Stimulated activated CD4-positive, alpha-beta T cell treated with anti-CD3 and anti-CD28 coated beads, Interleukin-12 subunit alpha, Interleukin-12 subunit beta, amount 100 ng/mL, for 24 hours (primary cell): ENCODE data around the gene AIFM1.
A peak's percentile ranks its signal among the peaks of the same experiment; 100 is the strongest.

ENCODE experiments used
- DNase-seq, 2 experiments: peaks; one replicate each; pipeline ENCODE4 v3.0.0-alpha.2; 2020; ENCODE audit warnings: low read depth in 2 of 2

Gene AIFM1

DNA sequence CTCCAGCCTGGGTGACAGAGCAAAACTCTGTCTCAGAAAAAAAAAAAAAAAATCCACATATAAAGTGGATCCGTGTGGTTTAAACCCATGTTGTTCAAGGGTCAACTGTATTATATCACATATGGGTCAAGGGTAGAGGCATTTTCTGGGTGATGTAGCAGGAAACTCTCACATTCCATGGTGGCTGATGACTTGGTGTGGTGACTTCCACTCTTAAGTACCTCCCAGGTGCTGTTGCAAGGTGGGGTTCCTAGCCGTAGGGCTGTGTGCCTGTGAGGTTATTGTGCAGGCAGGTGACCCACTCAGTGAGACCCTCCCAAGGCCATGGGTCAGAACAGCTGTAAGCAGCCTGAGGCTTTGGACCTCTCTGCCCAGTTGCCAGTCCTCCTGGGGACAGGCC, 72.4 kb downstream of the AIFM1 start:
- DNase-seq = no peak

DNA sequence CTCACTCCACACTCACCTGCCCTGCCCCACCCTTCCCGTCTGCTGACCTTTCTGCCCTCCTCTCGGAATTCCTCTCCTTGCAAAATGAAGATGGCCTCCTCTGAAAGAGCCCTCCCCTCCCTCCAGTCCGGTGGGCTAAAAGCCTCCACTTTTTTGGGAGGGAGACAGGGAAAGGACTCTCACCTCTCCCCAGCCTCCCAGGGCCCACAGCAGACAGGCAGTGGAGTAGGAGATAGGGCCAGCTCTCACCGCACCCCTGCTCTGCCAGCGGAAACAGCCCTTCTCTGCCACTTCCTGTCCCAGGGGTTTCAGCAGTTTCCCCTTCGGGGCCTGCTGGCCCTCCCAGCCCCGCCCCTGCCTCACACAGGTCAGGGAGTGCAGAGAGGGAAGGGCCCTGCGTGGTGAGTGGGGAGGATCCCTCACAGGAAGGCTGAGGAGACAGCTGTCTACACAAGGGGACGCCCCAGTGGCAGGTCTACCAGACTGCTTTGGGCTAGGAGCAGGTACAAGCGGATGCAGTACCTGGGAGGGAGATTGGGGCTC, 73.6 kb downstream of the AIFM1 start:
- DNase-seq = peak; percentile 48 to 77

DNA sequence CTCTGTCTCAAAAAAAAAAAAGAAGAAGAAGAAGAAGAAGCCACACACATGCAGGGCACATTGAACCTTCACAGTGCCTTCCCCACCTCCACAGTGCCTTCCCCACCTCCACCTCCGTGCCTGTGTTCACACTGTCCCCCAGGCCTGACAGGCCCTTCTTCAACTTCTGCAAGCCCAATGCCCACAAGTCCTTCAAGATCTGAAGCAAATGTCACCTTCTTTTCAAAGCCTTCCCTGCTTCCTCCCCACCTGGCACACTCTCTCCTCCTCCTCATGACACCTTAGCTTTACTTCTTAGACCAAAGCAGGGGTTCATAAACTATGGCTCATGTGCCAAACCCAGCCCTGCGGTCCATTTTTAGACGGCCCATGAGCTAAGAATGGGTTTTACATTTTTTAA, 75.3 kb downstream of the AIFM1 start:
- DNase-seq = no peak

DNA sequence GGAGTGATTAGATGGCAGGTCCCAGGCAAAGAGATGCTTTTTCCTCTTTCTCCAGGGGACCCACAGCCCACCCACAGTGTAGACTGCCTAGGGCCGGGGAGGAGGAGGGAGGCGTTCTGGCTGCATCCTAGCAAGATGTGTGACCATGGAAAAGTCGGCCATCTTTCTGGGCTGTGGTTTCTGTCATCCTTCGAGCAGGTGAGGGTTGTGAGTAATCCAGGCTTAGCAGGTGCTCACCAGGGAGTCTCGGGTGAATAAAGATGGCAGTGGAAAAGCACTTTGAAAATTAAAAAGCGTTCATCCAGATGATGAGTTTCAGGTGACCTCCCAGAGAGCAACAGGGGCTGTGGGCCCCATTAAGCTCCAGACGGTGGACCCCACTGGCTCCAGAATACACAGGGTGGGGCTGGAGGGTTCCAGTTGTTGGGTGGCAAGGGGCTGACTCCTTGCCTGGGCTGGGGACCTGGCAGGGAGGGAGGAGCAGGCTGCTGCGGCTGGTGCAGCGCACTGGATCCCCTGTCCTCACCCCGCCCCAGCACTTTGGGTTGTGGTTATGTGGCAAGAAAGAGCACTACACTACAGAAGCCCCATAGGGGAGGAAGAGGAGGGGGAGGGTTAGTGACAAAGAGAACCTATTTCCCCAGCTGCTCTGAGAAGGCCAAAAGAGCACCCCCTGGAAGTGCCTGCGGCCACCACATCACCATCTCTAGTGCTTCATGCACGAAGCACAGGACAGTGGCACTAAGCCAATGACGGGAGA, 79.0 kb downstream of the AIFM1 start:
- DNase-seq = peak; percentile 20 to 55

DNA sequence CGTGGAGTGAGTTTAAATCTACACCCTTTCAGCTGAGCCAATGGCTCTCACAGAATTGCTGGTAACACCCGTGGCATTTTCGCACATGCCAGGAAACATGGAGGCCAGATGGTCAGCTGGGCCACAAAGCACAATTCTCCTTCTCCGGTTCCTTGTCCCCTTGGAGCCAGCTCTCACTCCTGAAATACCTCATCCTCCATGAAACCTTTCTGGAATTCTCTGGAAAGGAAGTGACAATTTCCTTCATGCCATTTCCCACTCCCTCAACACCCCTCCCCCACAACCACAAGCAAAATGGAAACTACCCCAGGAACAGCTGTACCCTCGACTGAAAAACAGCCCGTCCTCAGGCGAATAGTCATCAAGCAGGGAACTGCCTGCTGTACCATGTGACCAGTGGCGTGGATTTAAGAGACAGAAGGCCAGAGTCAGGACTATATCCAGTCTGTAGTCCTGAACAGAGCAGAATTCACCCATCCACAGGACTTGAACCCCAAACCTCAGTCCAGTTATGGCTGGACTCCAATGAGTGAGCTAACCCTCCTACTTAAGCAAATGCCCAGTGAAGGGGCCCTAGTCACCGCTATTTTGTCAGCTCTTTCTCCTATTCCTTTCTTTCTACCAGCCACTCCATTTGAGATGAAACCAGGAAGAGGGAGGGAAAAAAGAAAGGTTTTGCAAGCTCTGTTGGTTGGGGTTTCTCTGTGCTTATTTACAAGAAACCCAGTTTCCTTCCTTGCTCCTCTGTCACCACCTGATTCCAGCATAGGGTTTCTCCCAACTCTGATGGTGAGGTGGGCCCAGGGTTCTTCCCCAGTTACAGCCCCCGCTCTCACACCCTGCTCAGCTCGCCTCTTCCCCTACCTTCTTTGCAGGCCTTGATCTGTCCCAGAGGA, 79.8 kb downstream of the AIFM1 start:
- DNase-seq = no peak

DNA sequence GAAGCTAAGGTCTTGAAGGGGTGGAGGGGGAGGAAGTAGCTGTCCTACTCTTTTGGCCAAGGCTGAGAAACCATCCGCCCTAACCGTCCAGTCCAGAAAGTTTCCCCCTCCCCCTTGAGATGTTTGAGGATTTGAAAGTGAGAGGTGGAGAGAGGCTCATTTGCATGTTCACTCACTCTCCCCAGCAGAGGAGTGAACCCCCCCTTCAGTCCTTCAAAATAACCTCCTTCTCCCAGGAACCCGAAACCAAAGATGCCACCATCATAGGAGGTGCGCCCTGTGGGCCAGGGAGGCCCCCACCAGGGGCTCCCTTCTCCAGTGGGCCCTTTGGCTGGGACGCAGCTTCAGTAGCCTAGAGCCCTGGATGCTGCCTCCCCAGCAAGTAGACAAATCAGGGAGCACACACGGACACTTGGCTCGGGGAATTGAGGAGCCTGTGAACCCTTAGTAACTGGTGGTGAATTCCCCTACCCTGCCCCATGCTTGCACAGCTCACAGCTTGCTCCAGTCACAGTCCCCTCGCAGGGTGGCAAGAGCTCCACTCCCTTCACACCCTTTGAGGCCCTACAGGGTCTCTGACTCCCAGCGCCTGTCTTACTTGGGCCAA, 80.9 kb downstream of the AIFM1 start:
- no peak for DNase-seq

DNA sequence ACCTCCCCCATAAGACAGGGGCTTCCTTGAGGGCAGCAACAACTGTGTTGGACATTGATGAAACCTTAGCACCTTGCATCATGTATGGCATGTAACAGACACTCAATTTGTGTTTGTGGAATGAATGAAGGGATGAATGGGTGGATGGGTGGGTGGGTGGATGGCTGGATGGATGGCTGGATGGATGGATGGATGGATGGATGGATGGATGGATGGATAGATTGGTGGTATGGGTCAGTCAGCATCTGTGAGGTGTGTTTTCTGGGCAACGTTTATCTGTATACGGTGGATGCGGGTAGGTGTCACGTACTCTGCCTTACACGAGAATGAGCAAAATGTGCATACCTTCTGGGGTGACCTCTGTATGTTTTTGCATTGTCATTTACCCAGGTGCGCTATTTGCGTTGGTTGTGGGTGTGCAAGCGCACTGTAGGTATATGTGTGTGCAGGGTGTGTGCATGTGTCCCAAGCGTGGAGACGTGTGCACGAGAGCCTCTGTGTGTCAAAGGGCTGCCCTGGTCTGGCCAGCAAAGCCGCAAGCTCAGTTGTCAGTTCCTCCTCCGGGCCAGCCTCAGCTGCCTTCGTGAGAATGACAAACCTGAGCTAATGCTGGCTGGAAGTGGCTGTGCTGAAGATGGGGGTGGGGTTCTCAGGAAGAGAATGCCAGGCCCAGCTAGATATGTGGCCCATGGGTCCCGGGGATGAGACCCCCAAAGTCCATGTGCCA, 81.8 kb downstream of the AIFM1 start:
- DNase-seq = no peak

DNA sequence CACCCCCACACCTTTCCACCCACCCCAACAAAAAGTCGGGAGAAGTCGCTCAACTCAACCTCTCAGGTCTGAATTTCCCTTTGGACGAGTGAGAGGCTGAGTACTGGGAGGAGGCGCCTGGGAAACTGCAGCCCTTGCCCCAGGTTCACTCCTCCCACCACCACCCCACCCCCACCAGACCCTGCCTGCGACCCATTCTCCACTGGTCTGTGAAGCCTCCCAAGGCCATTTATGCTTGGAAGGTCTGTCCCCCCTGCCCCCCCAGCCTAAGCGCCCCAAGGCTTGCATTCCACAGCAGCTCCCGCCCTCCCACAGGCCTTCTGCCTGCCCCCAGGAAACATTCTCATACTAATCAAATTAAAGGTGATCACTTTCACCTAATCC, 82.5 kb downstream of the AIFM1 start:
- no peak for DNase-seq

DNA sequence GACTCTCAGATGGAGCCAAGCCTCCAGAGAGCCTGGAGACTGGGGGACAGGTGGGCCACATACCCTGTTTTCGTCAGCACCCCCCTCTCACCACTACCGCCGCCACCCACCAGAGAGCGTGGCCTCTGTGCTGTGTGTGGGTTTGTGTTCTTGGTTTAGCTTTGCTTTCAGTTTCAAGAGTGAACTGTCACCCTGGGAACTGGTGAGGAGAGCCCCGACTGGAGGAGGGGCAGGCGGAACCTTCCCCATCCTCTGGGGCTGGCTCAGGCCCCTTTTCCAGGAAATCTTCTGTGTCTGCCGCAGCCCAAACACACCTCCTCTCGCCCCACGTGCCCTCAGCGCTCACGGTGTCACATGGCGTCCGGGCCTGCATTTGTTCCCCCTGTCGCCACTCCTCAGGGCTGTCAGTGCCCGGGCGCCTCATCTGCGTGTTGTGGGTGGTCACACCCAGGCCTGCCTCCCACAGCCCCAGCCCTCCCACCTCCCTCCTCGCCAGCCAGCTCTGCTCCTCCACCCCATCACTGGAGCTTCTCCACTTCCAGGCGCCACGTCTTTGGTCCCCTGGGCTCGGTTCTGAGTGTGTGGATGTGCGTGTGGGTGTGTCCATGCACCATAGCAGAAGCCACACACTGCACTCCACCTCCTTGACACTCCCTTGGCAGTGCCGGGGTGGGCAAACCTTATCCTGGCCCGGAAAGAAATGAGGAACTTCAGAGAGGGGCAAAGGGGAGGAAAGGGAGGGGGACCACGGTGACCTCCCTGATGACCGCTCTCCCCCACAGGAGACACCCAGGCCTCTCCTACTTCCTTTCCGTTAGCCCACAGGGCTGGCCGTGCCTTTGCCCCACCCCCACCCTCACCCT, 83.2 kb downstream of the AIFM1 start:
- peak; percentile 39 to 65 for DNase-seq

DNA sequence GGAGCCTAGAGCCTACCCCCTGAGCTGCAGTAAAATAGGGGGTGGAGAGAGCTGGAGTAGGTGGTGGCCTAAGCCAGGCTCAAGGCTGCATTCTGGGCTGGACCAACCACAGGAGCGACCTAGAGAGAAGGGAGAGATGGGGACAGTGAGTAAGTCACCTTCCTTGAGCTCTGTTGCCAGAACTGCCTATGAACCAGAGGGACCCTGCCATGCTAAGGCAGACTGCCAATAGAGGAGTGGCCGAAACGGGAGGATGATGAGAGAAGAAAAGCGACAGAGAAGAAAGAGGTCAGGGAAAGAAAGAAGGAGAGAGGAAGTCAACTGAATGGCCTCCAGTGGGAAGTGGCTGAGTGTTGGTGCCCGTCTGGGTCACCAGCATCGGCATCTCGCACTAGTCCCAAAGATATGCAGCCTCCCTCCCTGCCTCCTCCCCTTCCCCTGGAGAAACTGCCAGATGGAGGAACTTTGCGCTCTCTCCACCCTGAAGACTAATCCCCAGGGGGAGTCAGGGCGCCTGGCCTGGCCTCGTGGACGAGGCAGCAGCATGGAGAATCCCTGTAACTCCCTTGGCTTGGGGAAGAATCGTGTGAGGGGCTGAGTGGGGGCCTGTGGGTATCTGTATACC, 84.1 kb downstream of the AIFM1 start:
- no peak for DNase-seq

DNA sequence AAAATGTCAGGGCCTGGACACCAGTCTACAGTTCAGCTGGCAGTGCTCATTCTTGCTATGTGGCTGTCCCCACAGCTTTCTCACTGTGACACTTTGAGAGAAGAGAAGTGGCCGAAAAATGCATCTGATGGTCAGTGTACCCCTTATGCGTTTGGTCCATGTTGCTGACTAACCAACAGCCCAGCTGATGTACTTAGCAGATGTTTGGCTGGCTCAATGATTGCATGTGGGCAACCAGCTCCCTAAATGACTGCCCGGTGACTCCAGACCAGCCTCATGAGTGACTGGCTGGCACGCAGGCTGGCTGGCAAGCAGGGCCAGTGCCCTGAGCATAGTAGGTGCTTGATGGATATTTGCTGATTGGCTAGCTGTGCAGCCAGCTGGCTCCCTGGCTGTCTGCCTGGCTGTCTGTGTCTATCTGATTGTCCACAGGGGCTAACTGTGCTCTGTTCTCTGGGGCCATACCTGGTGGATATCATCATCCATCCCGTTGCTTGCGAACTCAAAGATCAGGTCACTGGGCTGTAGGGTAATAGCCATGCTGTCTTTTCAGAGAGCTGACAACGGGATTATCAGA, 84.8 kb downstream of the AIFM1 start:
- DNase-seq = no peak

DNA sequence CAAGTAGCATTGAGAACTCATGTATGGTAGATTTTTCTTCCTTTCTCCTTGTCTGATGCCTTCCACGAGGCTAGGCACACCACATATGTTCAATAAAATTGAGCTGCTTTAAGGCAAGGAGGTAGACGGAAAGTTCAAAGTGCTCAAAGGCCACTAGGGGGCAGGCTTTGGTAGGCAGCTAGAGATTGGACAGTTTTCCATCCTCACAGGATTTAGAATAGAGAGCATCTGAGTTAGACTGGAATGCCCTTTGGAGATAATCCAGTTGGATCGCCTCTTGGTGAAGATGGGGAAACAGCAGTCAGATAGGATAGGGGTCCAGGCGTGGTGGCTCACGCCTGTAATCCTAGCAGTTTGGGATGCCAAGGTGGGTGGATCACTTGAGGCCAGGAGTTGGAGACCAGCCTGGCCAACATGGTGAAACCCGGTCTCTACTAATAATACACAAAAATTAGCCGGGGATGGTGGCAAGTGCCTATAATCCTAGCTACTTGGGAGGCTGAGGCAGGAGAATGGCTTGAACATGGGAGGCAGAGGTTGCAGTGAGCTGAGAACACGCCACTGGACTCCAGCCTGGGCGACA, 85.7 kb downstream of the AIFM1 start:
- peak in 1 of 2 experiments; percentile 49 for DNase-seq
